IPS-11a (cell line): ENCODE results near the gene MYOG.

ENCODE experiments used
- H3K4me3 ChIP-seq: one replicate; pipeline ENCODE4 v1.5.1; 2013; ENCODE audit warnings: low read depth, low read length, control low read depth

Gene MYOG

GRCh38 chr1:203034422-203035110, 51.2 kb downstream of the MYOG start:
- H3K4me3 ChIP-seq: no peak overlapping the region

GRCh38 chr1:203033917-203034316, 51.9 kb downstream of the MYOG start:
- H3K4me3 ChIP-seq: no peak overlapping the region

- no peak overlapping the region for H3K4me3 ChIP-seq
Observed at GRCh38 chr1:203033287-203033686, 52.5 kb downstream of the MYOG start.
